SK-N-SH (cell line): ENCODE measurements around the gene DCAF10. TPM values are rescaled to one million over a fixed set of nuclear protein-coding genes. Genes with fewer than 3 reads are reported as not detected.

ENCODE experiments used
- CTCF ChIA-PET: fragments of 300-600, 350-600 bp; formaldehyde crosslinking; extraction: SDS; loops from one replicate; lab custom pipeline; 2021; lab: Yijun Ruan, JAX
- POLR2A ChIA-PET: fragments of 350-600 bp; sonication (Branson Sonifier 250); formaldehyde crosslinking; extraction: SDS; loops from one replicate; lab custom pipeline; 2020; ENCODE audit warnings: antibody characterized with exemption, inconsistent platforms; lab: Yijun Ruan, JAX
- DNase-seq: peaks from one replicate; pipeline ENCODE4 v3.0.0; 2012
- H2AFZ ChIP-seq: fragments of 200-600 bp; sonication (generic); 2 replicates; pipeline ENCODE4 v1.8.1; 2016; ENCODE audit warnings: antibody characterized with exemption, mild to moderate bottlenecking, low read depth
- H3F3A ChIP-seq: fragments of 200-600 bp; sonication (generic); replicated peaks from 2 replicates; pipeline ENCODE3; 2016; ENCODE audit warnings: antibody characterized with exemption, mild to moderate bottlenecking; ENCODE audit not compliant: insufficient read depth
- H3K27ac ChIP-seq, 2 experiments: fragments of 200-500 bp in 1 of 2; fragments of 200-600 bp in 1 of 2; sonication (Bioruptor generic) in 1 of 2; sonication (generic), shearing (Covaris generic) in 1 of 2; 2 replicates each; pipeline versions ENCODE4 v1.5.1 to v1.6.1; 2014 to 2016; ENCODE audit warnings: low read depth in 2 of 2, inconsistent platforms in 1 of 2, low read length in 1 of 2, mild to moderate bottlenecking in 1 of 2, mixed read lengths in 1 of 2
- H3K27me3 ChIP-seq: fragments of 200-600 bp; sonication (generic), shearing (Covaris generic); 2 replicates; pipeline ENCODE4 v1.6.1; 2016; ENCODE audit warnings: mixed run types; ENCODE audit not compliant: insufficient read depth
- H3K36me3 ChIP-seq, 2 experiments: fragments of 200-500 bp in 1 of 2; fragments of 200-600 bp in 1 of 2; sonication (Bioruptor generic) in 1 of 2; sonication (generic) in 1 of 2; replicated peaks in 1 of 2; 2 replicates each; pipeline versions ENCODE3 to v1.5.1; 2014 to 2016; ENCODE audit warnings: low read length in 1 of 2, mild to moderate bottlenecking in 1 of 2; ENCODE audit not compliant: insufficient read depth in 2 of 2, control insufficient read depth in 1 of 2
- H3K4me1 ChIP-seq, 2 experiments: fragments of 200-500 bp in 1 of 2; fragments of 200-600 bp in 1 of 2; sonication (Bioruptor generic) in 1 of 2; sonication (generic), shearing (Covaris generic) in 1 of 2; 2 replicates each; pipeline versions ENCODE4 v1.5.1 to v1.6.1; 2014 to 2016; ENCODE audit warnings: low read depth in 1 of 2, low read length in 1 of 2, mixed run types in 1 of 2; ENCODE audit not compliant: insufficient read depth in 2 of 2, control insufficient read depth in 1 of 2
- H3K4me2 ChIP-seq: fragments of 200-600 bp; sonication (generic), shearing (Covaris generic); 2 replicates; pipeline ENCODE4 v1.6.1; 2017; ENCODE audit warnings: mixed run types
- H3K4me3 ChIP-seq, 2 experiments: fragments of 200-500 bp in 1 of 2; fragments of 200-600 bp in 1 of 2; sonication (Bioruptor generic) in 1 of 2; sonication (generic), shearing (Covaris generic) in 1 of 2; 2 replicates each; pipeline versions ENCODE4 v1.5.1 to v1.8.1; 2014 to 2016; ENCODE audit warnings: low read depth in 2 of 2, inconsistent platforms in 1 of 2, low read length in 1 of 2, mild to moderate bottlenecking in 1 of 2, mixed read lengths in 1 of 2, moderate library complexity in 1 of 2
- H3K79me2 ChIP-seq: fragments of 200-600 bp; sonication (generic); 2 replicates; pipeline ENCODE4 v1.8.1; 2017; ENCODE audit warnings: mild to moderate bottlenecking; ENCODE audit not compliant: insufficient read depth
- H3K9ac ChIP-seq: fragments of 200-600 bp; sonication (generic); 2 replicates; pipeline ENCODE4 v1.6.1; 2017; ENCODE audit warnings: mixed run types
- H3K9me2 ChIP-seq: fragments of 200-600 bp; sonication (generic); 2 replicates; pipeline ENCODE4 v1.6.1; 2017; ENCODE audit warnings: mixed run types
- H3K9me3 ChIP-seq: fragments of 200-600 bp; sonication (generic); 2 replicates; pipeline ENCODE4 v1.6.1; 2017; ENCODE audit warnings: mixed run types, mild to moderate bottlenecking, moderate library complexity
- H4K20me1 ChIP-seq: fragments of 200-600 bp; sonication (generic); 2 replicates; pipeline ENCODE4 v1.6.1; 2017; ENCODE audit warnings: mild to moderate bottlenecking, mixed run types; ENCODE audit not compliant: insufficient read depth
- ELF1 ChIP-seq: IDR thresholded peaks from 2 replicates; pipeline ENCODE4 v1.4.0; 2012
- EP300 ChIP-seq, 2 experiments: IDR thresholded peaks; 2 replicates each; pipeline versions ENCODE4 v1.4.0 to v1.6.1; 2012; ENCODE audit warnings: borderline replicate concordance in 1 of 2, low read depth in 1 of 2, low read length in 1 of 2
- EZH2phosphoT487 ChIP-seq: fragments of 200-600 bp; sonication (generic); IDR thresholded peaks from 2 replicates; pipeline ENCODE4 v1.6.1; 2017; ENCODE audit warnings: low read depth, mixed run types, mild to moderate bottlenecking, antibody characterized with exemption, moderate library complexity, borderline replicate concordance
- FOXJ3 ChIP-seq: sonication (generic); formaldehyde crosslinking; IDR thresholded peaks from 2 replicates; pipeline ENCODE4 v1.5.1; 2020; ENCODE audit warnings: mild to moderate bottlenecking, missing genetic modification reagents
- FOXM1 ChIP-seq: IDR thresholded peaks from 2 replicates; pipeline ENCODE4 v1.4.0; 2012; ENCODE audit warnings: low read depth, mild to moderate bottlenecking
- GATA2 ChIP-seq: sonication (generic); formaldehyde crosslinking; IDR thresholded peaks from 2 replicates; pipeline ENCODE4 v1.5.0; 2020; ENCODE audit warnings: mild to moderate bottlenecking, missing genetic modification reagents
- NRF1 ChIP-seq: IDR thresholded peaks from 2 replicates; pipeline ENCODE4 v1.6.1; 2012; ENCODE audit warnings: low read depth, mild to moderate bottlenecking, low read length
- POLR2AphosphoS5 ChIP-seq: IDR thresholded peaks from 2 replicates; pipeline ENCODE4 v1.6.1; 2012; ENCODE audit warnings: low read depth, low read length
- RAD21 ChIP-seq: IDR thresholded peaks from 2 replicates; pipeline ENCODE4 v1.6.1; 2012; ENCODE audit warnings: mild to moderate bottlenecking, low read length
- RCOR1 ChIP-seq: fragments of 150-350 bp; IDR thresholded peaks from 2 replicates; pipeline ENCODE4 v1.6.1; 2017; ENCODE audit warnings: antibody characterized with exemption, low read length
- RFX5 ChIP-seq: IDR thresholded peaks from 2 replicates; pipeline ENCODE4 v1.6.1; 2012; ENCODE audit warnings: mild to moderate bottlenecking, improper control_type of control experiment, low read length
- RXRA ChIP-seq: IDR thresholded peaks from 2 replicates; pipeline ENCODE4 v1.4.0; 2012; ENCODE audit warnings: low read depth, mild to moderate bottlenecking, borderline replicate concordance
- SIN3A ChIP-seq: IDR thresholded peaks from 2 replicates; pipeline ENCODE4 v1.6.1; 2012; ENCODE audit warnings: low read depth, mild to moderate bottlenecking, low read length, moderate library complexity, borderline replicate concordance
- SMC3 ChIP-seq: IDR thresholded peaks from 2 replicates; pipeline ENCODE4 v1.6.1; 2012; ENCODE audit warnings: low read depth, low read length, improper control_type of control experiment
- TAF1 ChIP-seq: IDR thresholded peaks from 2 replicates; pipeline ENCODE4 v1.6.1; 2012; ENCODE audit warnings: low read depth, mild to moderate bottlenecking, low read length, moderate library complexity, borderline replicate concordance
- TEAD4 ChIP-seq: IDR thresholded peaks from 2 replicates; pipeline ENCODE4 v1.4.0; 2012; ENCODE audit warnings: mild to moderate bottlenecking, borderline replicate concordance; ENCODE audit not compliant: insufficient read depth
- YY1 ChIP-seq: IDR thresholded peaks from 2 replicates; pipeline ENCODE4 v1.4.0; 2012; ENCODE audit warnings: low read depth, mild to moderate bottlenecking
- WGBS: methylation state at CpG from one replicate; pipeline ENCODE4 v1.1.6; 2017; ENCODE audit warnings: low lambda C conversion rate; 5-methylcytosine and 5-hydroxymethylcytosine counted together
- polyA plus RNA-seq, 3 experiments: library from polyadenylated mRNA; depleted of rRNA; stranded (reverse); fragments of >200 nt; gene quantifications; 2 replicates each; pipeline ENCODE4 v1.2.3, GENCODE V29; 2012
- TF ChIP-seq, protein P1 (sequence below): IDR thresholded peaks from 2 replicates; pipeline ENCODE4 v1.4.0; 2012; ENCODE audit warnings: low read depth
- TF ChIP-seq, protein P2 (sequence below): IDR thresholded peaks from 2 replicates; pipeline ENCODE4; 2012
- TF ChIP-seq, protein P3 (sequence below): IDR thresholded peaks from 2 replicates; pipeline ENCODE4 v1.4.0; 2012; ENCODE audit warnings: low read depth, borderline replicate concordance
- TF ChIP-seq, protein P4 (sequence below): fragments of 200-600 bp; sonication (generic); IDR thresholded peaks from 2 replicates; pipeline ENCODE4 v1.6.1; 2017; ENCODE audit warnings: antibody characterized with exemption, mild to moderate bottlenecking, moderate library complexity
- TF ChIP-seq, protein P5 (sequence below): fragments of 150-350 bp; IDR thresholded peaks from 2 replicates; pipeline ENCODE4 v1.6.1; 2016; ENCODE audit warnings: mild to moderate bottlenecking, low read depth, low read length
- TF ChIP-seq, protein P6 (sequence below): fragments of 150-350 bp; IDR thresholded peaks from 2 replicates; pipeline ENCODE4 v1.6.1; 2017; ENCODE audit warnings: antibody characterized with exemption, low read length, low read depth, borderline replicate concordance

The DCAF10 gene
- polyA plus RNA-seq, 1 of the 3 experiments (the other 2 are of a cell fraction): 11.8 TPM

DNA sequence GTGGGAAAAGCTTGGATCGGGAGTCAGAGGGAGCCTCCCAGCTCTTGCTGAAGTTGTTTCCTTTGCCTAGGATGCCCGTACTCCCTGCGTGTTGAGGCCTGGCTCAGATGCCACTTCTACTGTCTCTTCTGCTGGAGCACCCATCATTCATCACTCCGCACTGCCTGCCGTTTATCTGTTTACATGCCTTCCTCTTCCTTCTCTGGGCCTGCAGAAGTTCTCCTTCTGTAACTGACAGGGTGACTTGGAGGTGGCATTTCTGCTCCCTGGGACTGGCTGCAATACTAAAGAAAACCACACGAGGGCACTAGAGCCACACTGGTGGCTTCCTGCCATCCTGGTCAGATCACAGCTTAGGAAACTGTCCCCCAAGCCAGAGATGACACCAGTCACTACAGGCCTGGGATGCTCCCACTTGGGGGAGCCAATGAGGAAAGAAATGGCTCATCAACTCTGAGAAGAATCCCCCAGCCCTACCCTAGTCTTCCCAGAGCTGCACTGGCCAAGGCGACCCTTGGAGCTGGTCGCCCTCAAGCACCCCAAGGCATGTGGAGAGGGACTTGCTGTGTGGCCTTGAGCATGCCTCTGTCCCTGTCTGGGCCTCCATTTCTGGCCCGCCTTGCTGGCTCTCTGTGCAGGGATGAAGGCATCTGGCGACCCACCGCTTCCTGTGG is 113.0 kb downstream of the DCAF10 start:
- Histone ChIP-seq H3K9me3 (no peaks in the 10 kb centered on the region), H3K36me3 (peaks cover 11 to 25% of the 10 kb centered on the region in 2 experiments), H3K4me3 (no peak overlapping the region; a peak in 1 of 4 replicates), H3K9me2 (no peaks in the 10 kb centered on the region), H3K9ac (no peak overlapping the region), H3K79me2 (no peaks in the 10 kb centered on the region), H4K20me1 (no peaks in the 10 kb centered on the region), H3K4me2 (no peak overlapping the region), H2AFZ (no peak overlapping the region), H3K4me1 (peaks cover 5 to 7% of the 10 kb centered on the region in 2 experiments; a peak in 1 of 4 replicates), H3K27ac (peak overlapping the region; percentile 30 to 48; a peak in 3 of 4 replicates), H3F3A (peaks cover 16% of the 10 kb centered on the region), H3K27me3 (no peaks in the 10 kb centered on the region)
- ChIA-PET CTCF (interaction anchor here (0.5 to 6.7 kb wide), 118 partner anchors 8 to 729 kb away, joined by 3 to 124 read pairs (median 5); partner anchors contain the start of genes ALDH1B1, SHB, SLC25A51 and TOMM5), POLR2A (interaction anchor here (1.0 to 1.3 kb wide), 2 partner anchors 155 to 459 kb away, joined by 3 to 4 read pairs; partner anchors contain the start of gene SHB)
- WGBS: 65% methylated on average over 10 of the region's 11 CpGs
- DNase-seq: peak; percentile 90
- TF ChIP-seq, protein P1, sequence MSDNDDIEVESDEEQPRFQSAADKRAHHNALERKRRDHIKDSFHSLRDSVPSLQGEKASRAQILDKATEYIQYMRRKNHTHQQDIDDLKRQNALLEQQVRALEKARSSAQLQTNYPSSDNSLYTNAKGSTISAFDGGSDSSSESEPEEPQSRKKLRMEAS: 0 out of 2 replicates have a peak, but pooled peaks have one; percentile 29
- TF ChIP-seq RCOR1 (peak; percentile 67), NRF1 (0 out of 2 replicates have a peak, but pooled peaks have one; percentile 19), TAF1 (no peak), RFX5 (no peak), SIN3A (peak; percentile 48; the same call in 1 of the 2 replicates), POLR2AphosphoS5 (no peak), ELF1 (no peak), FOXM1 (no peak), GATA2 (CRISPR knock-in tag) (no peak), EZH2phosphoT487 (no peak), SMC3 (peak; percentile 99), EP300 (IDR thresholded peaks at IDR 0.05; ENCODE audit: borderline replicate concordance in 1 of 2, low read depth in 1 of 2, low read length in 1 of 2) (no peak), RAD21 (peak; percentile 100), YY1 (no peak), RXRA (no peak), TEAD4 (no peak), FOXJ3 (CRISPR knock-in tag) (no peak)
- TF ChIP-seq, protein P2, sequence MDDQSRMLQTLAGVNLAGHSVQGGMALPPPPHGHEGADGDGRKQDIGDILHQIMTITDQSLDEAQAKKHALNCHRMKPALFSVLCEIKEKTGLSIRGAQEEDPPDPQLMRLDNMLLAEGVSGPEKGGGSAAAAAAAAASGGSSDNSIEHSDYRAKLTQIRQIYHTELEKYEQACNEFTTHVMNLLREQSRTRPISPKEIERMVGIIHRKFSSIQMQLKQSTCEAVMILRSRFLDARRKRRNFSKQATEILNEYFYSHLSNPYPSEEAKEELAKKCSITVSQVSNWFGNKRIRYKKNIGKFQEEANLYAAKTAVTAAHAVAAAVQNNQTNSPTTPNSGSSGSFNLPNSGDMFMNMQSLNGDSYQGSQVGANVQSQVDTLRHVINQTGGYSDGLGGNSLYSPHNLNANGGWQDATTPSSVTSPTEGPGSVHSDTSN: no peak
- TF ChIP-seq, protein P3, sequence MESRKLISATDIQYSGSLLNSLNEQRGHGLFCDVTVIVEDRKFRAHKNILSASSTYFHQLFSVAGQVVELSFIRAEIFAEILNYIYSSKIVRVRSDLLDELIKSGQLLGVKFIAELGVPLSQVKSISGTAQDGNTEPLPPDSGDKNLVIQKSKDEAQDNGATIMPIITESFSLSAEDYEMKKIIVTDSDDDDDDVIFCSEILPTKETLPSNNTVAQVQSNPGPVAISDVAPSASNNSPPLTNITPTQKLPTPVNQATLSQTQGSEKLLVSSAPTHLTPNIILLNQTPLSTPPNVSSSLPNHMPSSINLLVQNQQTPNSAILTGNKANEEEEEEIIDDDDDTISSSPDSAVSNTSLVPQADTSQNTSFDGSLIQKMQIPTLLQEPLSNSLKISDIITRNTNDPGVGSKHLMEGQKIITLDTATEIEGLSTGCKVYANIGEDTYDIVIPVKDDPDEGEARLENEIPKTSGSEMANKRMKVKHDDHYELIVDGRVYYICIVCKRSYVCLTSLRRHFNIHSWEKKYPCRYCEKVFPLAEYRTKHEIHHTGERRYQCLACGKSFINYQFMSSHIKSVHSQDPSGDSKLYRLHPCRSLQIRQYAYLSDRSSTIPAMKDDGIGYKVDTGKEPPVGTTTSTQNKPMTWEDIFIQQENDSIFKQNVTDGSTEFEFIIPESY: no peak
- TF ChIP-seq, protein P4, sequence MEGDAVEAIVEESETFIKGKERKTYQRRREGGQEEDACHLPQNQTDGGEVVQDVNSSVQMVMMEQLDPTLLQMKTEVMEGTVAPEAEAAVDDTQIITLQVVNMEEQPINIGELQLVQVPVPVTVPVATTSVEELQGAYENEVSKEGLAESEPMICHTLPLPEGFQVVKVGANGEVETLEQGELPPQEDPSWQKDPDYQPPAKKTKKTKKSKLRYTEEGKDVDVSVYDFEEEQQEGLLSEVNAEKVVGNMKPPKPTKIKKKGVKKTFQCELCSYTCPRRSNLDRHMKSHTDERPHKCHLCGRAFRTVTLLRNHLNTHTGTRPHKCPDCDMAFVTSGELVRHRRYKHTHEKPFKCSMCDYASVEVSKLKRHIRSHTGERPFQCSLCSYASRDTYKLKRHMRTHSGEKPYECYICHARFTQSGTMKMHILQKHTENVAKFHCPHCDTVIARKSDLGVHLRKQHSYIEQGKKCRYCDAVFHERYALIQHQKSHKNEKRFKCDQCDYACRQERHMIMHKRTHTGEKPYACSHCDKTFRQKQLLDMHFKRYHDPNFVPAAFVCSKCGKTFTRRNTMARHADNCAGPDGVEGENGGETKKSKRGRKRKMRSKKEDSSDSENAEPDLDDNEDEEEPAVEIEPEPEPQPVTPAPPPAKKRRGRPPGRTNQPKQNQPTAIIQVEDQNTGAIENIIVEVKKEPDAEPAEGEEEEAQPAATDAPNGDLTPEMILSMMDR: peak; percentile 97
- TF ChIP-seq, protein P5, sequence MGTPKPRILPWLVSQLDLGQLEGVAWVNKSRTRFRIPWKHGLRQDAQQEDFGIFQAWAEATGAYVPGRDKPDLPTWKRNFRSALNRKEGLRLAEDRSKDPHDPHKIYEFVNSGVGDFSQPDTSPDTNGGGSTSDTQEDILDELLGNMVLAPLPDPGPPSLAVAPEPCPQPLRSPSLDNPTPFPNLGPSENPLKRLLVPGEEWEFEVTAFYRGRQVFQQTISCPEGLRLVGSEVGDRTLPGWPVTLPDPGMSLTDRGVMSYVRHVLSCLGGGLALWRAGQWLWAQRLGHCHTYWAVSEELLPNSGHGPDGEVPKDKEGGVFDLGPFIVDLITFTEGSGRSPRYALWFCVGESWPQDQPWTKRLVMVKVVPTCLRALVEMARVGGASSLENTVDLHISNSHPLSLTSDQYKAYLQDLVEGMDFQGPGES: no peak
- TF ChIP-seq, protein P6, sequence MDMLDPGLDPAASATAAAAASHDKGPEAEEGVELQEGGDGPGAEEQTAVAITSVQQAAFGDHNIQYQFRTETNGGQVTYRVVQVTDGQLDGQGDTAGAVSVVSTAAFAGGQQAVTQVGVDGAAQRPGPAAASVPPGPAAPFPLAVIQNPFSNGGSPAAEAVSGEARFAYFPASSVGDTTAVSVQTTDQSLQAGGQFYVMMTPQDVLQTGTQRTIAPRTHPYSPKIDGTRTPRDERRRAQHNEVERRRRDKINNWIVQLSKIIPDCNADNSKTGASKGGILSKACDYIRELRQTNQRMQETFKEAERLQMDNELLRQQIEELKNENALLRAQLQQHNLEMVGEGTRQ: no peak
